Suprapubic skin (tissue), 4 donors: ENCODE results near the gene CSNK1A1L. TPM values are rescaled to one million over a fixed set of nuclear protein-coding genes. Genes with fewer than 3 reads are reported as not detected.
A peak's percentile ranks its signal among the peaks of the same experiment; 100 is the strongest.

Source experiments
- DNase-seq, 2 donors: peaks; one replicate each; pipeline ENCODE4 v3.0.0-alpha.2; 2019; ENCODE audit warnings: low spot score in 2 of 2
- H3K27ac ChIP-seq: fragments of 200-600 bp; sonication (generic); one replicate; pipeline ENCODE4 v1.5.1; 2019
- H3K27me3 ChIP-seq: fragments of 200-600 bp; sonication (generic); one replicate; pipeline ENCODE4 v1.5.1; 2019
- H3K36me3 ChIP-seq: fragments of 200-600 bp; sonication (generic); one replicate; pipeline ENCODE4 v1.5.1; 2019
- H3K4me1 ChIP-seq: fragments of 200-600 bp; sonication (generic); one replicate; pipeline ENCODE4 v1.5.1; 2019
- H3K4me3 ChIP-seq: fragments of 200-600 bp; sonication (generic); one replicate; pipeline ENCODE4 v1.5.1; 2019; ENCODE audit warnings: mild to moderate bottlenecking
- H3K9me3 ChIP-seq: fragments of 200-600 bp; sonication (generic); one replicate; pipeline ENCODE4 v1.5.1; 2019
- EP300 ChIP-seq: sonication (generic); formaldehyde crosslinking; IDR thresholded peaks from one replicate; pipeline ENCODE4 v1.6.1; 2017; ENCODE audit warnings: antibody characterized with exemption
- POLR2A ChIP-seq, 2 donors: fragments of 450-650 bp; IDR thresholded peaks; one replicate each; pipeline ENCODE4 v1.6.1; 2017; ENCODE audit warnings: antibody characterized with exemption in 2 of 2, mild to moderate bottlenecking in 2 of 2, moderate library complexity in 2 of 2
- POLR2AphosphoS5 ChIP-seq, 3 donors: sonication (generic); formaldehyde crosslinking; IDR thresholded peaks; one replicate each; pipeline ENCODE4 v1.6.1; 2017; ENCODE audit warnings: antibody characterized with exemption in 3 of 3
- WGBS: methylation state at CpG from one replicate; pipeline ENCODE4 v1.1.5; 2018; 5-methylcytosine and 5-hydroxymethylcytosine counted together
- total RNA-seq, 4 donors: library from RNA; depleted of rRNA; stranded (reverse); fragments of >200 nt; gene quantifications; one replicate each; pipeline ENCODE4 v1.1.0, GENCODE V29; 2016
- TF ChIP-seq, protein P1 (sequence below), 2 donors: fragments of 200-600 bp in 1 of 2; fragments of 450-650 bp in 1 of 2; sonication (generic) in 1 of 2; IDR thresholded peaks; one replicate each; pipeline ENCODE4 v1.5.1; 2016 to 2019; ENCODE audit warnings: antibody characterized with exemption in 2 of 2, mild to moderate bottlenecking in 1 of 2, moderate library complexity in 1 of 2

CSNK1A1L gene
- total RNA-seq, 4 donors from 2014 or later = not detected

DNA sequence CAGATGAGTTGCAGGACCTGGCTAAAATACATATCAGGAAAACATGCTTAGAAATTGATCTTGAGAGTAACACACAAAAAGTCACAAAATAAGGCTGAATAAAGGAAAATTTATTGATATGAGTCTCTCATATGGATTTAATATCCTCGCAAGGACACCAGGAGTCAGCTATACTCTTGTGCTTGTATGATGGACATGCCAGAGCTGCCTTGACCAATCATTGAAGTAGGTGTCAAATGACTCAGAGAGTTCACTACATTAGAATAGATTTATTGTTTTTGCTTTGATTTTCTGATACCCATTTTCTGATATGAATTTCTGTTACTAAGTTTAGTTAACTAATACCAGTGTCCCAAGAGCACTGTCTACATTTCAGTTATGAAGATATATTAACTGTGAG, 37.4 kb upstream of the CSNK1A1L start:
- H3K36me3 ChIP-seq = no peaks in the 10 kb centered on the region
- no peaks in the 10 kb centered on the region for H3K9me3 ChIP-seq
- WGBS = 94% methylated on average over 1 of the region's 1 CpG
- H3K4me3 ChIP-seq = no peak overlapping the region
- TF ChIP-seq, protein P1, sequence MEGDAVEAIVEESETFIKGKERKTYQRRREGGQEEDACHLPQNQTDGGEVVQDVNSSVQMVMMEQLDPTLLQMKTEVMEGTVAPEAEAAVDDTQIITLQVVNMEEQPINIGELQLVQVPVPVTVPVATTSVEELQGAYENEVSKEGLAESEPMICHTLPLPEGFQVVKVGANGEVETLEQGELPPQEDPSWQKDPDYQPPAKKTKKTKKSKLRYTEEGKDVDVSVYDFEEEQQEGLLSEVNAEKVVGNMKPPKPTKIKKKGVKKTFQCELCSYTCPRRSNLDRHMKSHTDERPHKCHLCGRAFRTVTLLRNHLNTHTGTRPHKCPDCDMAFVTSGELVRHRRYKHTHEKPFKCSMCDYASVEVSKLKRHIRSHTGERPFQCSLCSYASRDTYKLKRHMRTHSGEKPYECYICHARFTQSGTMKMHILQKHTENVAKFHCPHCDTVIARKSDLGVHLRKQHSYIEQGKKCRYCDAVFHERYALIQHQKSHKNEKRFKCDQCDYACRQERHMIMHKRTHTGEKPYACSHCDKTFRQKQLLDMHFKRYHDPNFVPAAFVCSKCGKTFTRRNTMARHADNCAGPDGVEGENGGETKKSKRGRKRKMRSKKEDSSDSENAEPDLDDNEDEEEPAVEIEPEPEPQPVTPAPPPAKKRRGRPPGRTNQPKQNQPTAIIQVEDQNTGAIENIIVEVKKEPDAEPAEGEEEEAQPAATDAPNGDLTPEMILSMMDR (IDR thresholded peaks at IDR 0.05) = no peak
- TF ChIP-seq POLR2AphosphoS5 (IDR thresholded peaks at IDR 0.05) = no peak
- TF ChIP-seq POLR2A (IDR thresholded peaks at IDR 0.05) = no peak
- H3K27ac ChIP-seq = no peak overlapping the region
- no peak for DNase-seq
- H3K27me3 ChIP-seq = no peaks in the 10 kb centered on the region
- H3K4me1 ChIP-seq = no peaks in the 10 kb centered on the region

DNA sequence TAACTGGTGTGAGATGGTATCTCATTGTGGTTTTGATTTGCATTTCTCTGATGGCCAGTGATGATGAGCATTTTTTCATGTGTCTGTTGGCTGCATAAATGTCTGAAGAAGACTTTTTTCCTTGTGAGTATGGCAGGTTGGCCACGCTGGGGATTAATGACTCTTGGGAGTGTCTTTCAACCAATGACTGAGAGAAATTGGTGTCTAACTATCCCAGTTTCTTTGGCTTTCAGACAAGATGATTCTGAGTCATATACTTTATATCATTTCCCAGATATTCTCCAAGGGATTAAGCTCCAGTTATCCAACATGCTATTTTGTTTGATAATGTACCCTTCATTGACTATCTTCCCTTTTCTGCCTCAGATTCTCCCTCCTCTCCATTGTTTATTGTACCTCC, 35.5 kb upstream of the CSNK1A1L start:
- Histone ChIP-seq H3K36me3 (no peaks in the 10 kb centered on the region), H3K27ac (no peak overlapping the region), H3K4me1 (no peaks in the 10 kb centered on the region), H3K27me3 (no peaks in the 10 kb centered on the region), H3K4me3 (no peak overlapping the region), H3K9me3 (no peaks in the 10 kb centered on the region)
- TF ChIP-seq, protein P1 (IDR thresholded peaks at IDR 0.05) = no peak
- TF ChIP-seq POLR2AphosphoS5 (IDR thresholded peaks at IDR 0.05) = no peak
- no peak for TF ChIP-seq EP300
- no peak for TF ChIP-seq POLR2A (IDR thresholded peaks at IDR 0.05)
- WGBS = 72% methylated on average over 1 of the region's 1 CpG
- DNase-seq = no peak

DNA sequence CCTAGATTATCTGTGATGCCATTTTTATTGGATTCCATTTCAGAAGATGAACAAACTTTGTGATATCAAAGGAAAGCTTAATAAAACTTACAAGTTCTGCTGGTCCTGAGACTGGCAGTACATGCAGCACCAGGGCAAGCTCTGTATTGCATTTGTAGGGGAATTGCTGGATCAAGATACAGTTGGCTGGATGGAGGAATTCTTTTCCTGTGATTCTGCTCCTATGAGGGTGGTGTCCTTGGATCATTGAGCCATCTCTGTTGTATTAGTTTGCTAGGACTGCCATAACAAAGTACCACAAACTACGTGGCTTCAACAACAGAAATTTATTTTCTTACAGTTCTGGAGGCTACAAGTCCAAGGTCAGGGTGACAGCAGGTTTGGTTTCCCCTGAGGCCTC, 33.9 kb upstream of the CSNK1A1L start:
- Histone ChIP-seq H3K9me3 (no peaks in the 10 kb centered on the region), H3K27ac (peak overlapping the region; percentile 43), H3K27me3 (no peaks in the 10 kb centered on the region), H3K36me3 (no peaks in the 10 kb centered on the region), H3K4me1 (peaks cover 8% of the 10 kb centered on the region), H3K4me3 (no peak overlapping the region)
- WGBS = 30% methylated on average over 1 of the region's 1 CpG
- TF ChIP-seq, protein P1 (IDR thresholded peaks at IDR 0.05) = no peak
- TF ChIP-seq EP300 (no peak), POLR2A (IDR thresholded peaks at IDR 0.05) (no peak), POLR2AphosphoS5 (IDR thresholded peaks at IDR 0.05) (no peak)
- no peak for DNase-seq

DNA sequence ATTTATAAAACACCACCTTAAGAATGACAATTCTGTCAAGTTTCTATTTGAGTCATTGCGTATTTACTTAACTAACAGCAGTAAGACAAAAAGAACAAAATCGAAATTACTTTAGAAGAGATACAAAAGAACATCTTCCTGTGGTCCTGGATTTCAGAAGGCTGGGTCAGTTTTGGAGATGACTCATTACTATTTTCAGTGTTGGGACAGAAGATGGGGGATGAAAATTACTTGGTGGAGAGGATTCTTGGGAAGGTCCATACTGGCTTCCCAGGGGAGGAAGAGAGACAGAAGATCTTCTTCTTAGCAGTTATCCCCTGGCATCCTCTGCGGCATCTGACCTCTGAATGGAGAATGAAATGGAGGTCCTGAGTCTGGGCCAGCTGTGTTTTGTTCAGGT, 33.5 kb upstream of the CSNK1A1L start:
- WGBS = 85% methylated on average over 3 of the region's 3 CpGs

DNA sequence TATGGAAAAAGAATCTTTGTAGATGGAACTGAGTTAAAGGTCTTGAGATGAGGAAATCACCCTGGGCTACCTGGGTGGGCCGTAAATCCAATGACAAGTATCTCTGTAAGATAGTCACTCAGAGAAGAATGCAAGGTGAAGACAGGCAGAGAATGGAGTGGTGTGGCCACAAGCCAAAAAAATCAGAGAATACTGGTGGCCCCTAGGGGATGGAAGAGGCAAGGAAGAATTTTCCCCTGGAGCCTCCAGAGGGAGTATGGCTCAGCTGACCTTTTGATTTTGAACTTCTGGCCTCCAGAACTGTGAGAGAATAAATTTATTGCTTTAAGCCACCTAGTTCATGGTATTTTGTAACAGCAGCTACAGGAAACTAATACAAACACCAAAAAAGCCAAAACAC, 32.7 kb upstream of the CSNK1A1L start:
- Histone ChIP-seq H3K9me3 (no peaks in the 10 kb centered on the region), H3K27ac (no peak overlapping the region), H3K36me3 (no peaks in the 10 kb centered on the region), H3K4me1 (peaks cover 8% of the 10 kb centered on the region), H3K27me3 (no peaks in the 10 kb centered on the region), H3K4me3 (no peak overlapping the region)
- no peak for TF ChIP-seq POLR2AphosphoS5 (IDR thresholded peaks at IDR 0.05)
- TF ChIP-seq EP300 = no peak
- TF ChIP-seq, protein P1 (IDR thresholded peaks at IDR 0.05) = no peak
- no peak for TF ChIP-seq POLR2A (IDR thresholded peaks at IDR 0.05)
- WGBS = 100% methylated on average over 1 of the region's 1 CpG
- no peak for DNase-seq

More for the DNA sequence above, 33.5 kb upstream of the CSNK1A1L start:
- Histone ChIP-seq H3K27me3 (no peaks in the 10 kb centered on the region), H3K4me1 (peaks cover 8% of the 10 kb centered on the region), H3K4me3 (no peak overlapping the region), H3K36me3 (no peaks in the 10 kb centered on the region), H3K27ac (peak overlapping the region; percentile 26), H3K9me3 (no peaks in the 10 kb centered on the region)
- no peak for TF ChIP-seq POLR2AphosphoS5 (IDR thresholded peaks at IDR 0.05)
- no peak for TF ChIP-seq EP300
- TF ChIP-seq POLR2A (IDR thresholded peaks at IDR 0.05) = no peak
- TF ChIP-seq, protein P1 (IDR thresholded peaks at IDR 0.05) = no peak
- no peak for DNase-seq
